KMS-11 (cell line): ENCODE measurements around the gene IQCM.

Source experiments
- H2AFZ ChIP-seq: fragments of 200-600 bp; sonication (generic); 2 replicates; pipeline ENCODE4 v1.6.1; 2016; ENCODE audit warnings: antibody characterized with exemption, mixed run types, low read depth
- H3K27ac ChIP-seq: fragments of 200-600 bp; sonication (generic); 2 replicates; pipeline ENCODE4 v1.6.1; 2016; ENCODE audit warnings: mild to moderate bottlenecking, mixed run types
- H3K27me3 ChIP-seq: fragments of 200-600 bp; sonication (generic); 2 replicates; pipeline ENCODE4 v1.6.1; 2017; ENCODE audit warnings: mild to moderate bottlenecking, low read depth, mixed run types, moderate library complexity; ENCODE audit not compliant: insufficient read depth
- H3K36me3 ChIP-seq: fragments of 200-600 bp; sonication (generic); 2 replicates; pipeline ENCODE4 v1.6.1; 2017; ENCODE audit warnings: mild to moderate bottlenecking, mixed run types; ENCODE audit not compliant: insufficient read depth
- H3K4me1 ChIP-seq: fragments of 200-600 bp; sonication (generic); 2 replicates; pipeline ENCODE4 v1.6.1; 2016; ENCODE audit warnings: mild to moderate bottlenecking, low read depth, mixed run types; ENCODE audit not compliant: poor library complexity, severe bottlenecking
- H3K4me2 ChIP-seq: fragments of 200-600 bp; sonication (generic); 2 replicates; pipeline ENCODE4 v1.7.0; 2016; ENCODE audit warnings: mild to moderate bottlenecking, mixed run types
- H3K4me3 ChIP-seq: fragments of 200-600 bp; sonication (generic); IDR thresholded peaks from 2 replicates; pipeline ENCODE4 v1.6.1; 2017; ENCODE audit warnings: low read depth, low read length, mixed read lengths; ENCODE audit not compliant: insufficient read depth
- H3K79me2 ChIP-seq: fragments of 200-600 bp; sonication (generic); 2 replicates; pipeline ENCODE4 v1.6.1; 2016; ENCODE audit warnings: low read depth, mixed run types; ENCODE audit not compliant: insufficient read depth
- H3K9ac ChIP-seq: fragments of 200-600 bp; sonication (generic); 2 replicates; pipeline ENCODE4 v1.6.1; 2016; ENCODE audit warnings: mild to moderate bottlenecking, mixed run types
- H4K20me1 ChIP-seq: fragments of 200-600 bp; sonication (generic); 2 replicates; pipeline ENCODE4 v1.6.1; 2016; ENCODE audit warnings: mild to moderate bottlenecking, mixed run types; ENCODE audit not compliant: insufficient read depth
- TF ChIP-seq, protein P1 (sequence below): fragments of 200-600 bp; sonication (generic); conservative IDR thresholded peaks from 2 replicates; pipeline ENCODE4 v1.6.1; 2017; ENCODE audit warnings: low read depth, mild to moderate bottlenecking, antibody characterized with exemption, low read length, moderate library complexity, mixed read lengths

The IQCM gene

DNA sequence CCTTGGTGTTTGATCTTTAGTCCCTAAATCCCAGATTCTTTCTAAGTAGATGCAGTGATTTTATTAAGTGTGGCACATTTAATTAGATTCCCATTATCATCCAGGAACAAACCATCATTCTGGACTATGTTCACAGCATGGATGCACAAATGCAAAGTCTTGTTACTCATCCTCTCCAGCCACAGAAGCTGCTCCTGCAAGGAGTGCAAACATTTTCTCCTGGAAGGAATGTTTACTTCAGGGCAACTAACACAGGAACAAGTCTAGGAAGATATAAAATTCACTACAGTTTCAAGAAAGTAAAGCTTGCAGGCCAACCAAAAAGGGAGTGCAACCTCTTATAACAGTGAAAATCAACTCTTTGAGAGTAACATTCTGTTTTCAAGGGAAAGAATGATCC is 106.0 kb downstream of the IQCM start:
- no peaks in the 10 kb centered on the region for H4K20me1 ChIP-seq
- H3K27me3 ChIP-seq, result no peaks in the 10 kb centered on the region
- H3K4me2 ChIP-seq, result no peak overlapping the region
- no peaks in the 10 kb centered on the region for H3K4me1 ChIP-seq
- no peak overlapping the region for H3K9ac ChIP-seq
- H3K27ac ChIP-seq, result no peak overlapping the region
- no peak overlapping the region for H2AFZ ChIP-seq
- TF ChIP-seq, protein P1, sequence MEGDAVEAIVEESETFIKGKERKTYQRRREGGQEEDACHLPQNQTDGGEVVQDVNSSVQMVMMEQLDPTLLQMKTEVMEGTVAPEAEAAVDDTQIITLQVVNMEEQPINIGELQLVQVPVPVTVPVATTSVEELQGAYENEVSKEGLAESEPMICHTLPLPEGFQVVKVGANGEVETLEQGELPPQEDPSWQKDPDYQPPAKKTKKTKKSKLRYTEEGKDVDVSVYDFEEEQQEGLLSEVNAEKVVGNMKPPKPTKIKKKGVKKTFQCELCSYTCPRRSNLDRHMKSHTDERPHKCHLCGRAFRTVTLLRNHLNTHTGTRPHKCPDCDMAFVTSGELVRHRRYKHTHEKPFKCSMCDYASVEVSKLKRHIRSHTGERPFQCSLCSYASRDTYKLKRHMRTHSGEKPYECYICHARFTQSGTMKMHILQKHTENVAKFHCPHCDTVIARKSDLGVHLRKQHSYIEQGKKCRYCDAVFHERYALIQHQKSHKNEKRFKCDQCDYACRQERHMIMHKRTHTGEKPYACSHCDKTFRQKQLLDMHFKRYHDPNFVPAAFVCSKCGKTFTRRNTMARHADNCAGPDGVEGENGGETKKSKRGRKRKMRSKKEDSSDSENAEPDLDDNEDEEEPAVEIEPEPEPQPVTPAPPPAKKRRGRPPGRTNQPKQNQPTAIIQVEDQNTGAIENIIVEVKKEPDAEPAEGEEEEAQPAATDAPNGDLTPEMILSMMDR, result no peak
- H3K79me2 ChIP-seq, result no peaks in the 10 kb centered on the region
- H3K36me3 ChIP-seq, result no peaks in the 10 kb centered on the region
- H3K4me3 ChIP-seq, result no peak overlapping the region

DNA sequence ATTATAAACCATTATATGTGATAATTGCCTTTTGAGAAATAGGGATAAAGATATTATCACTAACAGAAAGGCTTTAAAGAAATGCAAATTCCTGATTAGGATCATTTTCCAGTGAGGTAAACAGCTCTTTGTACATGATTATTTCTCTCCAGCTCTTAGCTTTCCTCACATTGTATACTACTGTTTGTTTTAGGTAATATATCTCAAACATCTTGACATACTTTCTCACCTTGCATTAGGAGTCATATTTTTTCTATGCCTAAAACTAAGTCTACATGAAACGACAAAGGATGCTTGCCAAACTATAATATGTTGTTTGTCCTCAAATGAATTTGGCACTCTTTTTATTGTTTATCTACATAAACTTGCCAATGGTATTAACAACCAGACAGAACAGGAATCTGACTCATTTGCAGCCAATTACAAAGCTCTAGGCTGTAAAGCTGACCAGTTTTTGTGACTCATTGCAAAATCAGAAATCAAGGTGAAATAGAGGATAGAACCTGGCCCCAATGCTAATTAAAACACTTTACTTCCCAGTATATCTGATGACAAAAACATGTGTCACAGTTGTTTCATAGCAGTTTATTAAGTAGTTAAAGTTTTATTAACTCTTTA is 107.0 kb downstream of the IQCM start:
- H3K27me3 ChIP-seq, result no peaks in the 10 kb centered on the region
- H3K4me2 ChIP-seq, result no peak overlapping the region
- TF ChIP-seq, protein P1, result no peak
- H4K20me1 ChIP-seq, result no peaks in the 10 kb centered on the region
- H3K4me1 ChIP-seq, result no peaks in the 10 kb centered on the region
- no peak overlapping the region for H3K9ac ChIP-seq
- H2AFZ ChIP-seq, result no peak overlapping the region
- no peaks in the 10 kb centered on the region for H3K36me3 ChIP-seq
- H3K79me2 ChIP-seq, result no peaks in the 10 kb centered on the region
- no peak overlapping the region for H3K4me3 ChIP-seq
- H3K27ac ChIP-seq, result no peak overlapping the region

DNA sequence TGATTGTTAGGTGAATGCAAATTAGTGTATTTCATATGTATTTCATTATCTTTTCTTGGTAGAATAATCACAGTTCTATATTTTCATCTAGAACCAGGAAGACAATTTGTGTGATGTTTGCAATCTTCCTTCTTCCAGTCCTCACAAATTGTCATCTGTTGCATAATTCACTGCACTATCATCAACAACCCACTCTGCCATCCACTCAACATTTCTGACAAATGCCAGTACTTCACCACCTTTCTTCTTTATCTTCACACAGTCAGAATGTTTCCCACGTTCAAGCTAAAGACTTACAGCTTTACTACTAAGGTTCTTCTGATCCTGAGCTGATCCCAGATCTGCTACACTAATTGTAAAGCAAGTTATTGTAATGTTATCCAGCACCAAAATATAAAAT is 107.8 kb downstream of the IQCM start:
- no peak overlapping the region for H3K4me3 ChIP-seq
- no peak overlapping the region for H3K9ac ChIP-seq
- no peak overlapping the region for H2AFZ ChIP-seq
- no peak overlapping the region for H3K27ac ChIP-seq
- H3K27me3 ChIP-seq, result no peaks in the 10 kb centered on the region
- TF ChIP-seq, protein P1, result no peak
- no peaks in the 10 kb centered on the region for H3K4me1 ChIP-seq
- no peak overlapping the region for H3K4me2 ChIP-seq
- H3K36me3 ChIP-seq, result no peaks in the 10 kb centered on the region
- no peaks in the 10 kb centered on the region for H4K20me1 ChIP-seq
- no peaks in the 10 kb centered on the region for H3K79me2 ChIP-seq

DNA sequence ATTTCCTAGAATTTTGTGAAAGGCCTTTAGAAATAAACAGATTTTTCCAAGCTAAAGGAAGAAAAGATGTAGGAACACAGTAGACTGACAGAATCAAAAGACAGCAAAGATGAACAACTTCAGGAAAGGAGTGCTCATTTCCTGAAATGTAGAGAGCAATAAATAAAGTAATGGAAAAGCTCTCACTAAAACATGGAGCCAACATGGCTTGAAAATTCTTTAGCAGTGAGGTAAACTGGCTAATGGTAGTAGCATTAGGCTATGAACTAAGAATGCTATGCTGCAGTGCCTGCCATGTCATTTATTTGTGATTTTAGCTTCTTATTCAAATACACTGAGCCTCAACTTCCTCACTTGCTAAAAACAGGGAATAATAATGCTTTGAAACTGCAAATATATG is 108.7 kb downstream of the IQCM start:
- Histone ChIP-seq H3K36me3 (no peaks in the 10 kb centered on the region), H2AFZ (no peak overlapping the region), H3K27me3 (no peaks in the 10 kb centered on the region), H3K9ac (no peak overlapping the region), H3K27ac (no peak overlapping the region), H3K79me2 (no peaks in the 10 kb centered on the region), H4K20me1 (no peaks in the 10 kb centered on the region), H3K4me2 (no peak overlapping the region), H3K4me3 (no peak overlapping the region), H3K4me1 (no peaks in the 10 kb centered on the region)
- TF ChIP-seq, protein P1, result no peak
